ENCODE data around the gene PIK3CA.
A peak's percentile ranks its signal among the peaks of the same experiment; 100 is the strongest.
"Not testable (repeated sequence)": the region's sequence is repeated elsewhere in the genome, so short reads cannot be mapped to it uniquely, and the experiment has no call there.

PIK3CA gene

GRCh38 chr3:179147873-179148615 lies at the start of gene PIK3CA:
Gene PIK3CA, plus strand, starts transcription at chr3:179148357. Its CDS starts 50,469 bp downstream, at chr3:179198826.
- DNase-seq = peak; percentile 98

DNA sequence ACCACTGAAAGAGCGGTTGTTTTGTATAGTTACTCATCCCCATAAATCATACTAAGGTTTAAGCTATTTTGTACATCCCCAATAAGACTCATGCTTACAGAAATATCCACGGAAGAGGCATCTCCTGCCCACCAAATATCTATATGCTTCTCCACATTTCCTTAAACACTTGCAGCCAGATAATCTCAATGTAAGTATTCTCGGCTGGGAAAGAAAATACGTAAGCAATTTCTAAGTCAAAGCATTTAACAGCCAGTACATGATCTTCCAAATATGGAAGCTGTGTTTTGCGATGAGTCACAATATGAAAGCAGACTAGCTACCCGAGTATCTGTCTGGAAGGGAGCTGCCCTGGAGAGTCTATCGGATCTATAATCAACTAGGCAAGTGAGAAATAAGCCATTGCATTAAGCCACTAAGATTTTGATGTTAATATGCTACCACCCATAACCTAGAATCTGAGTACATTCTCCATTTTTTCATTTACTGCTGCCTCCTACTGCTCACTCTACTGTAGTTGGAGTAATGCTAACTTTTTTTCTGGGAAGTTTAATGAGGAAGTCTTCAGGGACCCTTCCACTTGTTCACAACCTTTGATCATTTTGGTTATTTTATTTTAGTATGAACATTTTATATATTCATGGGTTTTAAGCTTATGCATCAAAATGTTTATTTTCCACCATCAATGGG lies 49.6 kb upstream of the PIK3CA start:
- DNase-seq = no peak

DNA sequence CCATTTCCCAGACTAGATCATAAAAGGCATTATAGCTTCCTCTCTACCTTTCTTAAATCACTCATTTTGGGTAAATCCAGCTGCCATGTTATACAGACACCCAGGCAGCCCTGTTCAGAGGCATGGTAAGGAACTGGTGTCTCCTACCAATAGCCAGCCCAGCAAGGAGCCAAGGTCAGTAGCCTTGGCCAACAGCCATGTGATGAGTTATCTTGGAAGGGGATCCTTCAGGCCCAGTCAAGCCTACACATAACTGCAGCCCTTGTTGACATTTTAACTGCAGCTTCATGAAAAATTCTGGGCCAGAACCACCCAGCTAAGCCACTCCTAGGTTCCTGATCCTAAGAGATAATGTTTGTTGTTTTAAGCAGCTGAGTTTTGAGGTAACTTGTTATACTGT lies 47.5 kb upstream of the PIK3CA start:
- no peak for DNase-seq

DNA sequence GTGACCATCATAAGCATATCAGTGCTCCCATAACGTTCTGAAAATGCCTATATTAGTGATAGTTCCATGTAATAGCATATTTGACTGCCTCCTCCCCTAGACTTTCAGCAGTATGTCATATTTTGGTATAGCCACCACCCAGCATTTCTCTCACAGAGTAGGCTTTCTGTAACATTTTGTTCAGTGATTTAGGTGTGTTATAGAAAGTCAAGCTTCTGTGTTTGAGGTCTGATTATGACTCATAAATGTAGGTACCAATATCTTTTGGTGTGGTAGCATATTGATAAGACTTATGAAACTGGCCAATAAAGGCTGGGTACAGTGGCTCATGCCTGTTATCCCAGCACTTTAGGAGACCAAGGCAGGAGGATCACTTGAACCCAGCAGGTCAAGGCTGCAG lies 42.3 kb upstream of the PIK3CA start:
- no peak for DNase-seq

- no peak for DNase-seq
These were observed 40.5 kb upstream of the PIK3CA start for GRCh38 chr3:179107617-179108016.

DNA sequence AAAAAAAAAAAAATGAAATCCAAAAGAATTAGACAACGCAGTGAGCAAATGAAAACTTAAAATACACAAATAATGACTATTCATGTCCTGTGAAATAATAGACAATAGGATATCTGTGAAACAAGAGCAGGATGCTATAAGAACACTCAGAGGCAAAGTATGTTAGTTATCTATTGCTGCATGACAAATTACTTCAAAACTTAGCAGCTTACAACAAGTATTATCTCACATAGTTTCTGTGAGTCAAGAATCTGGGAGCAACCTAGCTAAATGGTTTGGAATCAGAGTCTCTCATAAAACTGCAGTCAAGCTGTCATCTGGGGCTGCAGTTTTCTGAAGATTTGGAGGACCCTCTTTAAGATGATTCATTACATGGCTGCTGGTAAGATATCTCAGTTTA lies 40.1 kb upstream of the PIK3CA start:
- no peak for DNase-seq

GRCh38 chr3:179113903-179114302 lies 34.3 kb upstream of the PIK3CA start:
- no peak for DNase-seq

DNA sequence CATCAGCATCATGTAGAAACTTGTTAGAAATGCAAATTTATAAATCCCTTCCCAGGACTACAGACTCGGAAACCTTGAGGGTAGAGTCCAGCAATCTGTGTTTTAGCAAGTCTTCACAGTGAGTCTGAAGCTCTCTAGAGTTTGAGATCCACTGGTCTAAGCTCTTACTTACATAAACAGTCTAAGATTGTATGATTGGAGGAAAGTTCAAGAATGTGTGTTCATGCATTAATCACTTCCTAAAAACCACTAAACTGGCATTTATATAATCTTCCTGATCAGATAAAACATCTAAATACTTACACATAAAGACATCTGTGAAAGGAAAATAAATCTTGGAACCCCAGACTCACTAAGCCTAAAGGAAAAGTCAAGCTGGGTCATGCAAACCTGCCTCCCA lies 32.7 kb upstream of the PIK3CA start:
- not testable (repeated sequence) for DNase-seq

- DNase-seq = no peak
These were observed 31.3 kb upstream of the PIK3CA start for GRCh38 chr3:179116816-179117215.

DNA sequence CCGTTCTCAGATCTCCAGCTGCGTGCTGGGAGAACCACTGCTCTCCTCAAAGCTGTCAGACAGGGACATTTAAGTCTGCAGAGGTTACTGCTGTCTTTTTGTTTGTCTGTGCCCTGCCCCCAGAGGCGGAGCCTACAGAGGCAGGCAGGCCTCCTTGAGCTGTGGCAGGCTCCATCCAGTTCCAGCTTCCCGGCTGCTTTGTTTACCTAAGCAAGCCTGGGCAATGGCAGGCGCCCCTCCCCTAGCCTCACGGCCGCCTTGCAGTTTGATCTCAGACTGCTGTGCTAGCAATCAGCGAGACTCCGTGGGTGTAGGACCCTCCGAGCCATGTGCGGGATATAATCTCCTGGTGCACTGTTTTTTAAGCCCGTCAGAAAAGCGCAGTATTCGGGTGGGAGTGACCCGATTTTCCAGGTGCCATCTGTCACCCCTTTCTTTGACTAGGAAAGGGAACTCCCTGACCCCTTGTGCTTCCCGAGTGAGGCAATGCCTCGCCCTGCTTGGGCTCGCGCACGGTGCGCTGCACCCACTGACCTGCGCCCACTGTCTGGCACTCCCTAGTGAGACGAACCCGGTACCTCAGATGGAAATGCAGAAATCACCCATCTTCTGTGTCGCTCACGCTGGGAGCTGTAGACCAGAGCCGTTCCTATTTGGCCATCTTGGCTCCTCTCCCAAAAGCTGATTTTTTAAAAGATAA lies 15.8 kb upstream of the PIK3CA start:
- DNase-seq = peak; percentile 16

GRCh38 chr3:179133575-179133974 lies 14.6 kb upstream of the PIK3CA start:
- no peak for DNase-seq

GRCh38 chr3:179136195-179136594 lies 12.0 kb upstream of the PIK3CA start:
- DNase-seq = no peak

GRCh38 chr3:179141890-179142289 lies 6.3 kb upstream of the PIK3CA start:
- DNase-seq = no peak

DNA sequence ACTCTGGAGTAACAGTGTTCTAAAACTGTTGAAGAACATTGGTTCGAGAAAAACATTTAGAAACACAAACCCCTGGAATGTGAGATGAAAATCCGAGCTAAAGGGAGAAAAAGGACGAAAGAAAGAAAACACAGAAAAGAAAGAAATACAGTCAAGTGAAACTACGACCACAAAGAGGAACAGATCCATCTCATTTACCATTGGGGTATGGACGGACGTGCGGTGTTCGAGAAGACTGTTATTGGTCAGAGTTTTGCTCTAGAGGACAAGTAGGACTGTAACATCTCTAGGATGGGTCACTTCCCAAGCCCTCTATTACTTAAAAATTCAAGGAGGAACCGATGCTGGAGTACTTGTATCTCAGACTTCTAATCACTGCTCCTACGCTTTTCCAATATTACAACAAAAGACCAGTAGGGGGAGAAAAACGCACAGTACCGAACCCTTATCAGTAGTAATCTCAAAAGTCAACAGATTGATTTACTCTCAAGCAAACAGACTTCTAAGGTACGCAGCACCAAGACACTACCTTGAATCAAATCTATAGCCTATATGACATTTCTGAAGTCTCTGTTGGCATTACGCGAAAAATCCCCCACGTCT lies 1.1 kb upstream of the PIK3CA start:
- peak; percentile 51 for DNase-seq

- DNase-seq = no peak
These were observed 664 bp upstream of the PIK3CA start for GRCh38 chr3:179147514-179147872.

DNA sequence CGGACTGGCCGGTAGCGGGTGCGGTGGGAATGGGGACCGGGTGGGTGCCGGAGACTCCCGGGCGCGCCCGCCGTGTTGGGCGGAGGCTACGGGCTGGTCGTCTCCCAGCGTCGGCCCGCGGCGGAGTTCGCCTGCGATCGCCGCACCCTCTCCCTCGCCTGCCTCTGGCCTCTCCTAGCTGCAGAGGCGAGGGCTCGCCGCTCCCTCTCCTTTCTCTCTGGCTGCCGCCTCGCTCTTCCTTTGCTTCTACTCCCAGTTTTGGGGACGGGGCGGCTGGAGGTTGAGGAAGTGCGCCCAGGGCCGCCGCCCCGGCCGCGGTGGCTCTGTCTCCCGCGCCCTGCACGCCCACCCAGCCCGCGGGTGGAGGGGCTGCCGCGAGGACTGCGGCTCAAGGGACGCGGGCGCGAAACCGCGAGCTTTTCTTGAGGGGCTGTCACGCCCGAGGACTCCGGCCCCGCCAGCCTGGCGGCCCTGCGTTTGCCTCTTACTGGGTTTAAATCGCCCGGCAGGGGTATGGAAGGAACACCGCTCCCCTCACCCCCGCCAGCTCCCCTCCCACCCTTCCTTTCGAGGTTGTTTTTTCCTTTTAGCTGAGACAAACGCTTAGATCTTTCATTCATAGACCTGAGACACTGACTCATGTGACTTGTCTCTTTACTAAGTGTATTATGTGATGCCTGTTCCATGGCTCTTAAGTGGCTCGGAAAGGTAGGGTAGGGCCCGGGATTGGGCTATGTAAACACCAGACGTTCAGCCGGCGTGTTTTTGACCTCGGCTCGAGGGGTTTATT lies 654 bp downstream of the PIK3CA start:
- DNase-seq = peak; percentile 56

GRCh38 chr3:179149406-179149867 lies 1.3 kb downstream of the PIK3CA start:
- no peak for DNase-seq

DNA sequence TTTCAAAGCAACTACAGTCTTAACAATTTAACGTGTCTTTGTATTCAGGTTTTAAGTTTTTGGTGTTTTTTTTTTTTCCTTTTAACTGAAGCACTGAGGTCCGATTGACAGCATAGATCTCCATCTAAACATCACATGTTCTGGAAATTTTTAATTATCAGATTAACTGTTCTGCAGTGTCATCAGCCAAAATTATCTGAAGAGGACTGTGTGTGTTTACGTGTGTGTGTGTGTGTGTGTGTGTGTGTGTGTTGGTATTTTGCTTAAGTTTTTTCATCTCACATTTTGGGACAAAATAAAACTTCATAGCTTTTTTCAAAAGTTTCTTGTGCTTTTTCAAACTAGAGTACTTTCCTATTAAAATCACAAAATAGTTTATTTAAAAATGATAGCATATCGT lies 1.8 kb downstream of the PIK3CA start:
- DNase-seq = no peak

GRCh38 chr3:179150610-179151009 lies 2.5 kb downstream of the PIK3CA start:
- DNase-seq = no peak

- DNase-seq = no peak
These were observed 3.3 kb downstream of the PIK3CA start for GRCh38 chr3:179151474-179151873.

GRCh38 chr3:179156170-179156569 lies 8.0 kb downstream of the PIK3CA start:
- DNase-seq = no peak

- DNase-seq = no peak
These were observed 8.6 kb downstream of the PIK3CA start for GRCh38 chr3:179156775-179157174.

Data from NCI-H2171 (cell line).